AML-193 (cell line): ENCODE data around the gene GSTM2.
"Not testable (repeated sequence)": the region's sequence is repeated elsewhere in the genome, so short reads cannot be mapped to it uniquely, and the experiment has no call there.

Source experiments
- DNase-seq, 2 experiments: peaks; one replicate each; lab custom pipeline; 2025; lab: John Stamatoyannopoulos, UW

GSTM2 gene

GRCh38 chr1:109644670-109645069 is 23.2 kb upstream of the GSTM2 start:
- no peak for DNase-seq

- DNase-seq = peak; percentile 39 to 44
Measured at GRCh38 chr1:109649491-109649914, 18.4 kb upstream of the GSTM2 start.

- no peak for DNase-seq
Measured at GRCh38 chr1:109650609-109651008, 17.2 kb upstream of the GSTM2 start.

- DNase-seq = no peak
Measured at GRCh38 chr1:109652402-109652801, 15.5 kb upstream of the GSTM2 start.

- no peak for DNase-seq
Measured at GRCh38 chr1:109653306-109653705, 14.6 kb upstream of the GSTM2 start.

GRCh38 chr1:109654519-109654918 is 13.3 kb upstream of the GSTM2 start:
- no peak for DNase-seq

GRCh38 chr1:109655615-109656519 is 12.0 kb upstream of the GSTM2 start, which contains the start of gene GSTM4:
Gene GSTM4 (plus strand): TSS chr1:109656099. CDS start chr1:109656390, 291 bp downstream.
- DNase-seq = peak; percentile 52 to 58

GRCh38 chr1:109657395-109657794 is 10.5 kb upstream of the GSTM2 start:
- DNase-seq = no peak

- DNase-seq = no peak
Measured at GRCh38 chr1:109657970-109658369, 9.9 kb upstream of the GSTM2 start.

- DNase-seq = no peak
Measured at GRCh38 chr1:109658533-109659042, 9.3 kb upstream of the GSTM2 start.

GRCh38 chr1:109659145-109659544 is 8.7 kb upstream of the GSTM2 start:
- no peak for DNase-seq

GRCh38 chr1:109659997-109660690 is 7.7 kb upstream of the GSTM2 start:
- DNase-seq = no peak

GRCh38 chr1:109660691-109661026 is 7.2 kb upstream of the GSTM2 start:
- not testable (repeated sequence) for DNase-seq

GRCh38 chr1:109661391-109661790 is 6.5 kb upstream of the GSTM2 start:
- DNase-seq = no peak

GRCh38 chr1:109664671-109665070 is 3.2 kb upstream of the GSTM2 start:
- no peak for DNase-seq

GRCh38 chr1:109668123-109668775 is 392 bp downstream of the GSTM2 start:
- no peak for DNase-seq

- no peak for DNase-seq
Measured at GRCh38 chr1:109669246-109669948, 1.5 kb downstream of the GSTM2 start.

GRCh38 chr1:109669949-109670302 is 2.1 kb downstream of the GSTM2 start:
- DNase-seq = not testable (repeated sequence)

GRCh38 chr1:109671067-109671466 is 3.2 kb downstream of the GSTM2 start:
- no peak for DNase-seq

- not testable (repeated sequence) for DNase-seq
Measured at GRCh38 chr1:109673861-109674260, 6.0 kb downstream of the GSTM2 start.

- DNase-seq = not testable (repeated sequence)
Measured at GRCh38 chr1:109676683-109677381, 9.0 kb downstream of the GSTM2 start.
